GM10266 (cell line): ENCODE data around the gene SF3A2.

Experiments used
- DNase-seq: peaks from one replicate; pipeline ENCODE4 v3.0.0; 2012; ENCODE audit errors: extremely low spot score
- TF ChIP-seq, protein P1 (sequence below): IDR thresholded peaks from 2 replicates; pipeline ENCODE4 v1.5.1; 2012; ENCODE audit warnings: mild to moderate bottlenecking, low read depth; ENCODE audit not compliant: control insufficient read depth, insufficient read depth; ENCODE audit errors: missing control alignments

The SF3A2 gene

GRCh38 chr19:2192862-2193261 lies 43.8 kb upstream of the SF3A2 start:
- DNase-seq = no peak
- TF ChIP-seq, protein P1, sequence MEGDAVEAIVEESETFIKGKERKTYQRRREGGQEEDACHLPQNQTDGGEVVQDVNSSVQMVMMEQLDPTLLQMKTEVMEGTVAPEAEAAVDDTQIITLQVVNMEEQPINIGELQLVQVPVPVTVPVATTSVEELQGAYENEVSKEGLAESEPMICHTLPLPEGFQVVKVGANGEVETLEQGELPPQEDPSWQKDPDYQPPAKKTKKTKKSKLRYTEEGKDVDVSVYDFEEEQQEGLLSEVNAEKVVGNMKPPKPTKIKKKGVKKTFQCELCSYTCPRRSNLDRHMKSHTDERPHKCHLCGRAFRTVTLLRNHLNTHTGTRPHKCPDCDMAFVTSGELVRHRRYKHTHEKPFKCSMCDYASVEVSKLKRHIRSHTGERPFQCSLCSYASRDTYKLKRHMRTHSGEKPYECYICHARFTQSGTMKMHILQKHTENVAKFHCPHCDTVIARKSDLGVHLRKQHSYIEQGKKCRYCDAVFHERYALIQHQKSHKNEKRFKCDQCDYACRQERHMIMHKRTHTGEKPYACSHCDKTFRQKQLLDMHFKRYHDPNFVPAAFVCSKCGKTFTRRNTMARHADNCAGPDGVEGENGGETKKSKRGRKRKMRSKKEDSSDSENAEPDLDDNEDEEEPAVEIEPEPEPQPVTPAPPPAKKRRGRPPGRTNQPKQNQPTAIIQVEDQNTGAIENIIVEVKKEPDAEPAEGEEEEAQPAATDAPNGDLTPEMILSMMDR = no peak

DNA sequence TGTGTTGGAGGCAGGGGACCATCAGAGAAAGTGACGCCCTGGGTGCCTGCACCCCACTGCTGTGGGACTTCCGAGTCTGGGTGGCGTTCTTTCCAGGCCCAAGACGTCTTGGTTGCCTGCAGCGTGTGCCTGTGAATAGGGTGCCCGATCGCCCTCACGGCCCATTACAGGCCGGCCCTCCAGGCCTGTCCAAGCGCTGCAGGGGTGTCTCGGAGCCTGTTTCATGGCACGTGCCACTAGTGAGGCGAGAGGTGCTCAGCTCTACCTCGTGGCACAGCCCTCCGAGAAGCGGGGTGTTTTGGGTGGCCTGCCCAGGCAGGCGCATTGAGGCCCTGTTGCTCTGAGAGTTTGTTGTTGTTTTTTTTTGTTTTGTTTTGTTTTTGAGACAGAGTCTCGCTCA lies 42.8 kb upstream of the SF3A2 start:
- DNase-seq = no peak

DNA sequence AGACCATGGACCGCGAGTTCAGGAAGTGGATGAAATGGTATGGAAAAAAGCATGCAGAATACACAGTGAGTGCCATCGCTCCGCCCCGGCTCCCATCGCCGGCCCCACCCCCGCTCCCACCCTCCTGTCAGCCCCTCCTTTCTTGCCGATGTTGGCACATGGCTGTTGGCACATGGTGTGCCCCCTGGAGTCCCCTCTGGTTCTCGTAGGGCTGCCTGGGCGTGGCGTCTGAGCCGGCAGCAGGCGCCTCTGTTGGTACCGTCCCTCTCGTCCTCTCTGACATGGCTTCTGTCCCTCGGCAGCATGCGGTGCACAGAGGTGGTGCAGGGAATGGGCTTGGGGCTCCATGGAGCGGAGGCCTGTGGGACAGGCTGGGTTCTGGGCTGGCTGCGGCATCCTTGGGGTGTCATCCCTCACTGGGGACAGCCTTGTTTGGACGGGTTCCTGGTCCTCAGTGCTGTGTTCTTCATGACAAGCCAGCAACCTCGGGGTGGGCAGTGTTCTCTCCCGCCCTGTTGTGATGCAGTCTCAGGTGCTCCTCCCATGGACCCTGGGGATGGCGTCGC lies 42.0 kb upstream of the SF3A2 start:
- no peak for DNase-seq
- TF ChIP-seq, protein P1 = no peak

More for the DNA sequence above, 42.8 kb upstream of the SF3A2 start:
- TF ChIP-seq, protein P1 = no peak

DNA sequence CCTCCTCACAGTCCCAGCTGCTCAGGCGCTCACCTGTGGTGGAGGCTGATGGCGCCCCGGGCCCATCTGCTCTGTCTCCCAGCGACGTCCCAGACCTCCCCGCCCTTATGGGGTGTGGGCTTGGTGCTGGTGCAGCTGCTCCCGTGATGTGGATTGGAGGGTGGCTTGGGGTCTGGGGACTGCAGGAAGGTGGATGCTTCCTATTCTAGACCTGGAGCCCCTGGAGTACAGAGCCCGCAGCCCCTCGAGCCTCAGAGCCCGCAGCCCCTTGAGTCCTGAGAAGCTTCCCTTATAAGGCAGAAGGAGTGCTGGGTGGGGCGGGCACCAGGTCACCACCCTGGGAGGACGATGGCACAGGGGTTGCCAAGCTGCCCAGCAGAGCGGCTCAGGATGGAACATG lies 41.3 kb upstream of the SF3A2 start:
- TF ChIP-seq, protein P1 = no peak

DNA sequence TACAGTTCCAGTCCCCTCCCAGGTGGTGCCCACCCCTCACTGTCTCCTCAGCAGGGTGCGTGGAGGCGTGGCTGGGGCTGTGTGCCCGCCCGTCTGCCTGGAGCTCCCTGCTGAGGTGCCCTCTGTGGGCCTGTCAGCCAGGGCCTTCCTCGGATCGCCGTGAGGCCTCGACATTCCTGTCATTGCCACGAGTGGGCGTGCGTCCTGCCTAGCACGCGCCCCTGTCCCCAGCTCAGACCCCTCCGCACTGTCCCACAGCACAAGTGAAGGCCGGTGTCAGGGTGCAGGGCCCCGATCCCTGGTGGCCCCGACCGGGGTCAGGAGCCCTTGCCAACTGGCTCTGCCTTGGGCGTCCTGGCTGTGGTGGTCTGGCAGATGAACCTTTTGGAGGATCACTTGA lies 40.7 kb upstream of the SF3A2 start:
- DNase-seq = no peak
- TF ChIP-seq, protein P1 = no peak

More for the DNA sequence above, 41.3 kb upstream of the SF3A2 start:
- DNase-seq = no peak

GRCh38 chr19:2197270-2197669 lies 39.4 kb upstream of the SF3A2 start:
- TF ChIP-seq, protein P1 = no peak
- no peak for DNase-seq

- TF ChIP-seq, protein P1 = no peak
- DNase-seq = no peak
Measured at GRCh38 chr19:2198317-2198716, 38.3 kb upstream of the SF3A2 start.
